AG10803 (cell line): ENCODE measurements around the gene PIGU.
A peak's percentile ranks its signal among the peaks of the same experiment; 100 is the strongest.

Experiments
- DNase-seq: peaks from one replicate; pipeline ENCODE4 v3.0.0; 2010; ENCODE audit warnings: low read depth
- H3K4me3 ChIP-seq: 2 replicates; pipeline ENCODE4 v1.5.1; 2011; ENCODE audit warnings: mild to moderate bottlenecking, low read length, control low read depth
- TF ChIP-seq, protein P1 (sequence below): conservative IDR thresholded peaks from 2 replicates; pipeline ENCODE4 v1.5.1; 2011; ENCODE audit warnings: mild to moderate bottlenecking, low read length, control low read depth, inconsistent platforms

The PIGU gene

DNA sequence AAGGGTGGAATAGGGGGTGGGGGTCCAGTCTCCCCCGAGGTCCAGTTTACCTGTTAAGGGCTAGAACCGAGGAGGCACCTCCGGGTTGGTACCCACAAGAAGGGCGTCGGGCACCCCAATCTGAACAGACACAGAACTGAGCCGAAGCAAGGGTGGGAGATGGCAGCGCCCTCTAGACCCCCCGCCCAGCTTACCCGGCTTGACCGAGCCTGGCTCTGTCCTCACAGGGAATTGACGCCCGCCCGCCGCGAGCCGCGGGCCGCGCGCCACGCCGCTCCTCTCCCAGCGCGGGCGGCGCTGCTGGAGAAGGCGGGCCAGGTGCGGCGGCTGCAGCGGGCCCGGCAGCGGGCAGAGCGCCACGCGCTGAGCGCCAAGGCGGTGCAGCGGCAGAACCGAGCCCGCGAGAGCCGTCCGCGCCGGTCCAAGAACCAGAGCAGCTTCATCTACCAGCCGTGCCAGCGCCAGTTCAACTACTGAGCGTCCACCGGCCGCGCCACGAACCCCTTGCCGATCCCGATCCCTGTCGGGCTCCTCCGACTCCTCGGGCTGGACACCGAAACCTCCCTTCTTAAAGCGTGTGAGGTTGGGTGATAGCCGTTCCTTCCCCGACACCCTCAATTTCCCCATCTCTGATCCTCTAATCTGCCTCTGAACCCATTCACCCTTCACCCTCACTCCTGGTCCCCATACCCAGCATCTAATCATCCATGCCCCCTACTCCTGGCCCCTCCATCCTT is 33.1 kb upstream of the PIGU start:
- peak; percentile 65 for DNase-seq
- peak overlapping the region; percentile 71 for H3K4me3 ChIP-seq
- TF ChIP-seq, protein P1, sequence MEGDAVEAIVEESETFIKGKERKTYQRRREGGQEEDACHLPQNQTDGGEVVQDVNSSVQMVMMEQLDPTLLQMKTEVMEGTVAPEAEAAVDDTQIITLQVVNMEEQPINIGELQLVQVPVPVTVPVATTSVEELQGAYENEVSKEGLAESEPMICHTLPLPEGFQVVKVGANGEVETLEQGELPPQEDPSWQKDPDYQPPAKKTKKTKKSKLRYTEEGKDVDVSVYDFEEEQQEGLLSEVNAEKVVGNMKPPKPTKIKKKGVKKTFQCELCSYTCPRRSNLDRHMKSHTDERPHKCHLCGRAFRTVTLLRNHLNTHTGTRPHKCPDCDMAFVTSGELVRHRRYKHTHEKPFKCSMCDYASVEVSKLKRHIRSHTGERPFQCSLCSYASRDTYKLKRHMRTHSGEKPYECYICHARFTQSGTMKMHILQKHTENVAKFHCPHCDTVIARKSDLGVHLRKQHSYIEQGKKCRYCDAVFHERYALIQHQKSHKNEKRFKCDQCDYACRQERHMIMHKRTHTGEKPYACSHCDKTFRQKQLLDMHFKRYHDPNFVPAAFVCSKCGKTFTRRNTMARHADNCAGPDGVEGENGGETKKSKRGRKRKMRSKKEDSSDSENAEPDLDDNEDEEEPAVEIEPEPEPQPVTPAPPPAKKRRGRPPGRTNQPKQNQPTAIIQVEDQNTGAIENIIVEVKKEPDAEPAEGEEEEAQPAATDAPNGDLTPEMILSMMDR: peak; percentile 35

DNA sequence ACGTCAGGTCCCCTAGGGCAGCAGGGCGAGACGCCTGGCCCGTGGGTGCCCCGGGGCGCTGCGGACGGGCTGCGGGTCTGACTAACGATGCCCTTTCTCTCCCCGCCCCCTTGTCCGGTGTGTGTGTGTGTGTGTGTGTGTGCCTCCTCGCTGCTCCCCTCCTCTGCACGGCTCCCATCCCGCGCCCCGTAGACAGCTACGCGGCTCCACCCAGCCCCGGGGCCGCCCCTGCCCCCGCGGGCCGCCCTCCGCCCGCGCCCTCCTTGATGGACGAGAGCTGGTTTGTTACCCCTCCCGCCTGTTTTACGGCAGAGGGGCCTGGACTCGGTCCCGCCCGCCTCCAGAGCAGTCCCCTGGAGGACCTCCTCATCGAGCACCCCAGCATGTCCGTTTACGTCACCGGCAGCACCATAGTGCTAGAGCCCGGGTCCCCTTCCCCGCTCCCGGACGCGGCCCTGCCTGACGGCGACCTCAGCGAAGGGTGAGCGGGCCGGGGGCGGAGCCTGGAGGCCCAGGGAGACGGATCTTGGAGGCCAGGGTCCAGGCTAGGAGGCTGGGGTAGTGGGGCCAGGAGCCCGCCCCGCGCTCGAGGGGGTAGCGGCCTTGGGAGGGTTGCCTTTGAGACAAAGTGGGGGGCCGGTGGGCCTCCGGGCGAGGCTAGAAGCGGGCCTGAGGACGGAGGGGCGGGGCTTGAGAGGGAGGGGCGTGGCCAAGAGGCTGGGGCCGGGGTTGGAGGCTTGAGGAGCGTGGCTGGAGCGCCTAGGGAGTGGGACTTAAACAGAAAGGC is 32.3 kb upstream of the PIGU start:
- DNase-seq: peak; percentile 75
- TF ChIP-seq, protein P1: no peak
- peak overlapping the region; percentile 71 for H3K4me3 ChIP-seq

DNA sequence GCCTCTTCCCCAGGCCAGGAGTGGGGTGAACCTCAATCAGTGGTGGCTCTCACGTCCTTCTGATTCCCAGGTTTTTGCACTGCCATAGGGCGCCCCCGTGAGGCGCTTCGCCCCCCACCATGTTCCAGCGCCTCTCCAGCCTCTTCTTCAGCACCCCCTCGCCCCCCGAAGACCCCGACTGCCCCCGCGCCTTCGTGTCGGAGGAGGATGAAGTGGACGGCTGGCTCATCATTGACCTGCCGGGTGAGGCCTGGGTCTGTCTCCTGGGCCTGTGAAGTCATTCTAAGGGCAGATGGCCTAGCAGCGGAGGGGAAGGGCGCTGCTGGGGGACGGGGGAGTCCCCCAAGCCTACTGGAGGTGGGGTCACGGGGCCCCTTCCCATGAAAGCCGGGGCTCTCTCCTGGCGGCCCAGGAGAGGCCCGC is 31.7 kb upstream of the PIGU start:
- H3K4me3 ChIP-seq: peak overlapping the region; percentile 71
- TF ChIP-seq, protein P1: peak; percentile 60
- peak; percentile 25 for DNase-seq

DNA sequence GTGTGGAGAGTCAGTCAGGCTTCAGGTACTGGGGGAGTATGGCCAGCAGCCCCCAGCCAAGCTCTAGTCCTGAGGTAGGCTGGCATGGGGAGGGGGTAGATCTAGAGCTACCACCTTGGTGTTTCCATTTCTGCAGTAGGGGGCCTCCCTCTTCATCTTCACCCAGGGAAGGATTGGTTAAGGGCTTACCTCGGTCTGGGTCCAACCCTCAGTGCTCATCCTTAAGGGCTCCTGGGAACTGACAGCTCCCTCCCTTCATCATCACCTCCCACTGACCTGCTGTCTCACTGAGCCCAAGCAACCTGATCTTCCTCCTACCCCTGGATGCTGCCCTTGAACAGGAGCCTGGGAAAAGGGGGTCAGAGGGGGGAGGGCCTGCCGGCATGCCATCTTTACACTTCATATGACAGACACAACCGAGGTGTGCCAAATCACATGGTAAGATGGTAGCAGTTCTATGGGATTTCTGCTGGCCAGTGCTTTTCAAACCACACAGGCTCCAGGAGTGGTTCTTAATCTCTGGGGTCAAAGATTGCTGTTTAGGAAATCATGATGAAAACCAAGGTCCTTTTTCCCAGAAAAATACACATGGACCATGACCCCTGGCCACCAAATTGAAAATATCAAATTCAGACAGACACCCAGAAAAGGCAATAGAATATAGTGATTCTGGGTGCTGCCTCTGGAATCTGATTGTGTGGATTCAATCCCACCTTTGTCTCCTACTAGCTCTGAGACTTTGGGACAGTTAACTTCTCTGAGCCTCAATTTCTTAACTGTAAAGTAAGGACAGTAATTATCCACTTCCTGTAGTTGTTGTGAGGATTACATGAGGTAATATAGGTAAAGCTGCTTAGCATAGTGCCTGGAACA is 30.3 kb upstream of the PIGU start:
- TF ChIP-seq, protein P1: no peak
- DNase-seq: no peak
- H3K4me3 ChIP-seq: no peak overlapping the region

DNA sequence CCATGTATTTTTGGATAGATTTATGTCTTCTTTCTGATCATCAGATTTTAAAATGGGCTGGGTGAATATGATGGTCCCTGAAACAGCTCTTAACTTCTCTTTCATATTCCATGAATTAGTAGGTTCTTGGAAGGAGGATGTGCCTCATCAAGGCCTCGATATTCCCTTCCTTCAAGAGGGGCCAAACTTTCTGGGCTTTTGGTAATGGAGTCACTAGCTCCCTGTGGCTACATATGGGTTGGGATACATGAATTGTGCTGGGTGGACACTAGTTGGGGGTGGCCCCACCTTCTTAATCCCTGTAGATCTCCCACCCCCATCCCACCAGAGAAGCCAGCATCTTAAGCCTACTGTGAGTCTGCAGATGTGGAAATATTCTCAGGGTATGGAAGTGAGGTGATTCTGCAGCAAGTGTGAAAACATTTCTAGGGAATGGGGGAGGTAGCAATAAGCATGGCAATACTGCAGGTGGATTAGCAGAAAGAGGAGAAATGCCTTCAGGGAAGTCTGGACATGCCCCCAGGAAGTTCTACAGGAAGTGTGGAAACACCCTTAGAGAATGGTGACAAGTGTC is 29.5 kb upstream of the PIGU start:
- no peak overlapping the region for H3K4me3 ChIP-seq
- DNase-seq: no peak
- TF ChIP-seq, protein P1: no peak

DNA sequence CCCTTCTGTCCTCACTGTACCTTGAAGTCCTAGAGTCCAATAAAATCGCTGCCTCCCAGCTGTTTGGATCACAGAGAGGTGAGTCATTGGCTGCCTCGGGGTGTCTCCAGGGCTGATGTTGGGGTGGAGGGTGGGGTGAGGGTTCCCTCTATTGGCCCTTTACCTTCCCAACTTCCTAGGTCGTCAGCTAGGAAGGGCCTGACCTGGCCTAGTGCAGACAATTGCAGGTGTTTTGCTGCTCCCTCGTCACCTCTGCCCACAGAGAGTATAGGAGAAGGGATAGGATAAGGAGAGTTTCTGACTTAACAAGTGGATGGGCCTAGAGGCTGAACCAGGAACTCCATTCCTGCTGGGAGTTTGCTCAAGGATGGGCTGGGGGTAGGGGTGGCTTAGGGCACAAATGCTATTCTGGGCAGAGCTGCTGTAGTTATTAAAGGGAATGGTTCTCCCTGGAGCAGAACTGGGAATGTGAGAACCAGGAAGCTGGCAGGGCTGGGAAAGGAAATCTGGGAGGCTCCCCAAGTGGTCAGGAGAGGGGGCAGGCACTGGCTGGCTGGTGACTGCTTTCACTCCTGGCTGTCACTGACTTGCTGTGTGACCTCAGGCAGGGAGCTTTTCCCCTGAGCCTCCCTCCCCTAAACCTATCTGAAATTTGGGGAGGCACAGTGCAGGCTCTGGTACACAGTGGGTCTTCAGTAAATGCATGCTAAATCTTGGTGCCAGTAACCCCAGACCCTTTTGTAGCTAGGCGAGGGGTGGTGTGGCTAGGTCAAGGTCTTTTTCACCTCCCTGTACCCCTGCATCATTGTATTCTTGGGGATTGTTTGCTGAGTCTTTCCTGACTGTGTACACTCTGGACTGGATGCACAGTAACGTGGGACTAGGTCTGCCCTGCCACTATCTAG is 28.8 kb upstream of the PIGU start:
- TF ChIP-seq, protein P1: peak; percentile 31
- H3K4me3 ChIP-seq: peak overlapping the region; percentile 87
- peak; percentile 23 for DNase-seq
